GM12865 (cell line): Measurements from ENCODE around the gene MCOLN3.
"Not testable (repeated sequence)": the region's sequence is repeated elsewhere in the genome, so short reads cannot be mapped to it uniquely, and the experiment has no call there.

ENCODE experiments used
- DNase-seq: peaks from one replicate; pipeline ENCODE4 v3.0.0; 2010; ENCODE audit warnings: low read depth
- H3K4me3 ChIP-seq: 2 replicates; pipeline ENCODE4 v1.5.1; 2011; ENCODE audit warnings: mild to moderate bottlenecking, low read depth, low read length, control low read depth
- TF ChIP-seq, protein P1 (sequence below): IDR thresholded peaks from 2 replicates; pipeline ENCODE4 v1.5.1; 2011; ENCODE audit warnings: low read length, control low read depth, low read depth, inconsistent platforms; ENCODE audit not compliant: insufficient read depth; ENCODE audit errors: missing control alignments

Gene MCOLN3

DNA sequence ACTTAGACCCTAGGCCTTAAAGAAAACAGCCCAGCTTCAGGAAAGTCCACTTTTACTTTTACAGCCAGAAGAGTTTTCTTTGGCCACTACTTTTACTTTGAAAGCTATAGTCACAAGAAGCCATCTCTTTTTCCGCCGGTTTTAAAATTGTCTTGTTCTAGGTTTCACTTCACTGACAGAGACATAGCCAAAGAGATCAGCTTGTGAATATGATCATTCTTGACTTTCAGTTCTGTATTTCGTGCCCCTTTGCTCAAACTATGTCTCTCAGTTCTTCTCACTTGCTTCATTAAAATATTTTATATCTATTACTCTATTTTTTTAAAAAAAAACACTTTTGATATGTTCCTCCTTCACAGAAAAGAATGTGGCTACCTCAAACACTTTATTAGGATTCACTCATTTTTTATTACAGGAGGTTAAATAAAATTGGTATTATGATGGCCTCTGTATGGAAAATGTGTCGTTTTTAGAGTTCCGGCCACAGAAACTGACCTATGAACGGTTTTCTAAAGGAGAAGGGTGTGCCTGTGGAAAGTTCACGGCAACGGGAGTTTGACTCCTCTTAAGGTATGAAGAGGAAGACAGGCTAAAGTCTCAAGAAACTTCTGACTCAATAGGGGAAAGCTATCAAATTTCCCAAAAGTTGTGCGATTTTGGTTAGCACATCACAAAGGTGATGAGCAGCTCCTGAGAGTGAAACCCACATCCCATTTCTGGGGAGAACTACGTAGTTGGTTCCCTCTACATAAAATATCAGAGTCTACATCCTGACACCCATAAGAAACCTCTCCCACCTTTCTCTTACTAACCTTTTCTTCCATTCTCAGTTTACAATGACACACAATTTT is 52.6 kb downstream of the MCOLN3 start:
- peak overlapping the region; percentile 91 for H3K4me3 ChIP-seq
- TF ChIP-seq, protein P1, sequence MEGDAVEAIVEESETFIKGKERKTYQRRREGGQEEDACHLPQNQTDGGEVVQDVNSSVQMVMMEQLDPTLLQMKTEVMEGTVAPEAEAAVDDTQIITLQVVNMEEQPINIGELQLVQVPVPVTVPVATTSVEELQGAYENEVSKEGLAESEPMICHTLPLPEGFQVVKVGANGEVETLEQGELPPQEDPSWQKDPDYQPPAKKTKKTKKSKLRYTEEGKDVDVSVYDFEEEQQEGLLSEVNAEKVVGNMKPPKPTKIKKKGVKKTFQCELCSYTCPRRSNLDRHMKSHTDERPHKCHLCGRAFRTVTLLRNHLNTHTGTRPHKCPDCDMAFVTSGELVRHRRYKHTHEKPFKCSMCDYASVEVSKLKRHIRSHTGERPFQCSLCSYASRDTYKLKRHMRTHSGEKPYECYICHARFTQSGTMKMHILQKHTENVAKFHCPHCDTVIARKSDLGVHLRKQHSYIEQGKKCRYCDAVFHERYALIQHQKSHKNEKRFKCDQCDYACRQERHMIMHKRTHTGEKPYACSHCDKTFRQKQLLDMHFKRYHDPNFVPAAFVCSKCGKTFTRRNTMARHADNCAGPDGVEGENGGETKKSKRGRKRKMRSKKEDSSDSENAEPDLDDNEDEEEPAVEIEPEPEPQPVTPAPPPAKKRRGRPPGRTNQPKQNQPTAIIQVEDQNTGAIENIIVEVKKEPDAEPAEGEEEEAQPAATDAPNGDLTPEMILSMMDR, result no peak
- peak; percentile 86 for DNase-seq

DNA sequence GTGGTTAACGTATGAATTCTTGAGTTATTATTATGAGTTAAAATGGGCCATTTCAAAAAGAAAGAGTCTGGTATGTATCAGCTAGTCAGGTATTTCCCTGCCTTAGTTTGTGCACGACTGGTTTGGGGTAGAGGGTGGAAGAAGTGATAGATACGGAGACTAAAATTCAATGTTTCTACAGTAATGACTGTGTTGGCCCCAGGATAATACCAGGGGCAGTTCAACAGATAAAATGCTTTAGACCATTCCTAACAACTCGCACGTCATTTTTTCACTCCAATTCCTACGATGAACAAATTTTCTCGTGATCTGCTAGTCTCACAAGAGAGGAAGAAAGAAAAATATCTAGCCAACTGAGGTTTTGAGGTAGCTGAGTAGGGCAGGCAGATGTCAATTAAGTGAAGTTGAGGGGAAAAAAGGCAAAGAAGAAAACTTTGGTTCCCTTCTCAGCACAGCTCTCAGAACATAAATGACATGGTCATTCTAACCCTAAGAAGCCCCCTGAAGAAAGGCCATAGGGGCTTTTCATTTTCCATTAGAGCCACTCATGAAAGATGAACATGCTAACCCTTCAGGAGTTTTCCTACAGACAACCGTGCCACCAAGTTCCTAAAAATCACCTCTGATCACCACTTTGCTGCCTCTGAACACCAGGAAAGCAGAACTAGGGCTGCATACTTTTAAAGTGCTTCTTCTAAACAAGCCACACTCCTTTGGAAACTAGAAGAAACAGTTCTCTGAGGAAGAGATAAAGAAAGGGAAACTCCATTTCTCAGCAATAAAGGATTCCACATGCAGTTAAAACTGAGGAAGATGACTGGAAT is 57.0 kb downstream of the MCOLN3 start:
- DNase-seq, result peak; percentile 62
- TF ChIP-seq, protein P1, result no peak
- H3K4me3 ChIP-seq, result peak overlapping the region; percentile 43

DNA sequence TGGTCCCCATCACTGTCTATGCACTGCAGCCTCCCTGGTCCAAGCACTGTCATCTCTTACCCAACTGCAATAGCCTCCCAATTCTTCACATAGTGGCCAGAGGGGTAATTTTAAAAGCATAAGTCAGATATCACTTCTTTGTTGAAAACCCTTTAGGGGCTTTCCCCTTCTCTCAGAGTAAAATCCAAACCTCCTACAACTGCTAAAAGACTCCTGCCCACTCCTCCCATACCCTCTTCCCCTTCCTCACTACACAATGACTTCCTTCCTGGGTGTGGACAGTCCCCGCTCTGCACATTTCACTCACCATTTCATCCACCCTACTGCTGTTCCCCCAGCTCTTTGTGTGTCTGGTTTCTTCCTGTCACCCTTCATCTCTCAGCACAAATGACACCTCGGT is 59.7 kb downstream of the MCOLN3 start:
- DNase-seq, result peak; percentile 81
- TF ChIP-seq, protein P1, result no peak
- peak overlapping the region; percentile 28 for H3K4me3 ChIP-seq

DNA sequence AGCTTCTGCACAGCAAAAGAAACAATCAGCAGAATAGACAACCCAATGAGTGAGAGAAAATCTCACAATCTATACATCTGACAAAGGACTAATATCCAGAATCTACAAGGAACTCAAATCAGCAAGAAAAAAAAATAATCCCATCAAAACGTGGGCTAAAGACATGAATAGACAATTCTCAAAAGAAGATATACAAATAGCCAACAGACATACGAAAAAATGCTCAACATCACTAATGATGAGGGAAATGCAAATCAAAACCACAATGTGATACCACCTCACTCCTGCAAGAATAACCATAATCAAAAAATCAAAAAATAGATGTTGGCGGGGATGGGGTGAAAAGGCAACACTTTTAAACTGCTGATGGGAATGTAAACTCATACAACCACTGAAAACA is 61.7 kb downstream of the MCOLN3 start:
- H3K4me3 ChIP-seq, DNase-seq: not testable (repeated sequence)

DNA sequence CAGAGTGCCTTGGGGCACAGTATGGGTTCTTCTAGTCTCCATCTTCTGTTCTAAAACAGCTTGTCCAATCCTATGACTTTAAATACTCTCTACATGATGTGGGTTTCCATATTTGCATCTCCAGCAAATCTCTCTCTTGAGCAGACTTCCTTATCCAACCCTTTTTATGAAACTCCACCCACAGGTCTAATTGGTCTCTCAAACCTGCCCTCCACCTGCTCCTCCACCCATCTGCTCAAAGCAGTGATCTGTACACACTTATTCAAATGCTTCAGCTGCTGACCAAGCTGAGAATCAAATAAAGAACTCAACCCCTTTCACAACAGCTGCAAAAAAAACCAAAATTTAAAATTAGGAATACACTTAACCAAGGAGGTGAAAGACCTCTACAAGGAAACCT is 62.9 kb downstream of the MCOLN3 start:
- peak; percentile 50 for DNase-seq
- no peak overlapping the region for H3K4me3 ChIP-seq
- TF ChIP-seq, protein P1, result no peak

DNA sequence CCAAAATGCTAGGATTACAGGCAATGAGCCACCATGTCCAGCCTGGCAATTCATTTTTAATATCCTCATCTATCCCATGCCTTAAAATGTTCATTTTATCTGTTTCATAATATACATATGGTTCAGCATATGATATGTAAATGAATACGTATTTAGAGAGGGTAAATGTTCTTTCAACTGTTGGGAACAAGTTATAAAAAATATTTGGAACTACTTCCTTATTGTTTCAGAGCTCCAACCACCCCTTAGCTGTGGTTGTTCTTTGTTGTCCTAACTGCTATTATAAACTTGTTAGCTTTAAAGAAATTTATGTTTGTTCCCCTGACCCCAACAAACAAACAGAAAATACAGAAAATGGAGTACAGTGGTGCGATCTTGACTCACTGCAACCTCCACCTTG is 65.9 kb downstream of the MCOLN3 start:
- DNase-seq, result no peak
- TF ChIP-seq, protein P1, result no peak

DNA sequence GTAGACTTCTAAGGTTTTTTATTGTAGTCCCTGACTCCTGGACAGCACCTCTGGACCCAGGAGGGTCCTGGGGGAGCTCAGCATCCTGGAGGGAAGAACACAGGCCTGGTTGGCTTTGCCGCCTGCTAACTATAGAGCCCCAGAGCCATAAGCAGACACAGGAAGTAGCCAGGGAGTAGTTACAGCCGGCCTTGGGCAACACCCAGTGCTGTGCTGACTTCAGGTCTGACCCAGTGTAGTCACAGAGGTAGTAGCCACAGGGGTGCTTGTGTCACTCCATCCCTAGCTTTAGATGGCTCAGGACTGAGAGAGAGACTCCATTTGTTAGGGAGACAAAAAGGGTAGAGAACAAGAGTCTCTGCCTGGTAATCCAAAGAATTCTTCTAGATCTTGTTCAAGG is 73.3 kb downstream of the MCOLN3 start:
- DNase-seq, result peak; percentile 56
- TF ChIP-seq, protein P1, result no peak
- no peak overlapping the region for H3K4me3 ChIP-seq

More for the DNA sequence above, 65.9 kb downstream of the MCOLN3 start:
- H3K4me3 ChIP-seq, result no peak overlapping the region
